HepG2 (cell line): ENCODE results near the gene ATP5F1E. TPM values are rescaled to one million over a fixed set of nuclear protein-coding genes. Genes with fewer than 3 reads are reported as not detected.
A peak's percentile ranks its signal among the peaks of the same experiment; 100 is the strongest.

Experiments
- AHR ChIP-seq: IDR thresholded peaks from 2 replicates; pipeline ENCODE4 v1.6.1; 2018; ENCODE audit warnings: missing genetic modification reagents, missing compliant biosample characterization
- ATM ChIP-seq: fragments of 450-650 bp; IDR thresholded peaks from 2 replicates; pipeline ENCODE4 v1.7.1; 2017; ENCODE audit warnings: mild to moderate bottlenecking, borderline replicate concordance
- BRCA1 ChIP-seq: sonication (generic); formaldehyde crosslinking; IDR thresholded peaks from 2 replicates; pipeline ENCODE4 v1.4.0; 2020; ENCODE audit warnings: missing genetic modification reagents
- GATA4 ChIP-seq: sonication (generic); IDR thresholded peaks from 2 replicates; pipeline ENCODE4 v1.6.1; 2016; ENCODE audit warnings: antibody characterized with exemption, low read depth, borderline replicate concordance
- SRSF4 ChIP-seq: fragments of 200-400 bp; formaldehyde crosslinking; IDR thresholded peaks from one replicate; pipeline ENCODE4 v1.6.1; 2018; ENCODE audit warnings: mild to moderate bottlenecking, low read depth, low read length, moderate library complexity; ENCODE audit not compliant: poor library complexity, severe bottlenecking
- ZFX ChIP-seq: sonication (generic); formaldehyde crosslinking; IDR thresholded peaks from 2 replicates; pipeline ENCODE4 v1.4.0; 2020; ENCODE audit warnings: mild to moderate bottlenecking, low read depth, missing genetic modification reagents, moderate library complexity
- ZNF282 ChIP-seq: fragments of 450-650 bp; IDR thresholded peaks from 2 replicates; pipeline ENCODE4 v1.6.1; 2018; ENCODE audit not compliant: partially characterized antibody
- ZNF343 ChIP-seq: sonication (generic); formaldehyde crosslinking; IDR thresholded peaks from 2 replicates; pipeline ENCODE4 v1.4.0; 2020; ENCODE audit warnings: mild to moderate bottlenecking, missing genetic modification reagents
- ZNF354B ChIP-seq: sonication (generic); formaldehyde crosslinking; IDR thresholded peaks from 2 replicates; pipeline ENCODE4 v1.8.0; 2022; ENCODE audit warnings: mild to moderate bottlenecking, missing genetic modification reagents
- ZNF446 ChIP-seq: sonication (generic); formaldehyde crosslinking; IDR thresholded peaks from 2 replicates; pipeline ENCODE4 v1.5.0; 2020; ENCODE audit warnings: mild to moderate bottlenecking, missing genetic modification reagents
- ZNF569 ChIP-seq: sonication (generic); formaldehyde crosslinking; IDR thresholded peaks from 2 replicates; pipeline ENCODE4 v1.5.0; 2020; ENCODE audit warnings: mild to moderate bottlenecking, missing genetic modification reagents, moderate library complexity, borderline replicate concordance
- polyA plus RNA-seq, 8 experiments: library from polyadenylated mRNA; depleted of rRNA in 3 of 8; stranded (reverse) in 7 of 8; unstranded in 1 of 8; fragments of >200 nt; fragmentation: Illumina TruSeq in 4 of 8; extraction: Trizol in 4 of 8; gene quantifications; 2 replicates each; pipeline versions ENCODE4 v1.2.1 to v1.2.3, GENCODE V29; 2011 to 2016; ENCODE audit warnings: low read depth in 4 of 8, missing spikeins in 1 of 8, mixed read lengths in 1 of 8; ENCODE audit not compliant: insufficient read depth in 1 of 8
- total RNA-seq, 5 experiments: library from RNA; depleted of rRNA; stranded (reverse); fragments of >200 nt; fragmentation: Illumina TruSeq; extraction: Trizol; gene quantifications; 2 replicates each; pipeline ENCODE4 v1.2.3, GENCODE V29; 2016; ENCODE audit warnings: low read depth in 1 of 5
- TF ChIP-seq, protein P1 (sequence below): sonication (generic); formaldehyde crosslinking; conservative IDR thresholded peaks from 2 replicates; pipeline ENCODE4 v1.8.0; 2022; ENCODE audit warnings: missing genetic modification reagents
- TF ChIP-seq, protein P2 (sequence below): sonication (generic); formaldehyde crosslinking; IDR thresholded peaks from 2 replicates; pipeline ENCODE4 v1.5.0; 2020; ENCODE audit warnings: missing genetic modification reagents, mild to moderate bottlenecking, borderline replicate concordance
- TF ChIP-seq, protein P3 (sequence below): sonication (generic); formaldehyde crosslinking; IDR thresholded peaks from 2 replicates; pipeline ENCODE4 v1.4.0; 2020; ENCODE audit warnings: missing genetic modification reagents, mild to moderate bottlenecking, borderline replicate concordance
- TF ChIP-seq, protein P4 (sequence below): sonication (generic); formaldehyde crosslinking; IDR thresholded peaks from 2 replicates; pipeline ENCODE4 v1.4.0; 2020; ENCODE audit warnings: missing genetic modification reagents, borderline replicate concordance
- TF ChIP-seq, protein P5 (sequence below): sonication (generic); formaldehyde crosslinking; IDR thresholded peaks from 2 replicates; pipeline ENCODE4 v1.5.0; 2020; ENCODE audit warnings: mild to moderate bottlenecking, missing genetic modification reagents, borderline replicate concordance

The ATP5F1E gene
- total and polyA plus RNA-seq, 2 of the 13 experiments (the other 11 are each of a cell fraction or from before 2014, with no cell fraction given) = 121 to 134 TPM

DNA sequence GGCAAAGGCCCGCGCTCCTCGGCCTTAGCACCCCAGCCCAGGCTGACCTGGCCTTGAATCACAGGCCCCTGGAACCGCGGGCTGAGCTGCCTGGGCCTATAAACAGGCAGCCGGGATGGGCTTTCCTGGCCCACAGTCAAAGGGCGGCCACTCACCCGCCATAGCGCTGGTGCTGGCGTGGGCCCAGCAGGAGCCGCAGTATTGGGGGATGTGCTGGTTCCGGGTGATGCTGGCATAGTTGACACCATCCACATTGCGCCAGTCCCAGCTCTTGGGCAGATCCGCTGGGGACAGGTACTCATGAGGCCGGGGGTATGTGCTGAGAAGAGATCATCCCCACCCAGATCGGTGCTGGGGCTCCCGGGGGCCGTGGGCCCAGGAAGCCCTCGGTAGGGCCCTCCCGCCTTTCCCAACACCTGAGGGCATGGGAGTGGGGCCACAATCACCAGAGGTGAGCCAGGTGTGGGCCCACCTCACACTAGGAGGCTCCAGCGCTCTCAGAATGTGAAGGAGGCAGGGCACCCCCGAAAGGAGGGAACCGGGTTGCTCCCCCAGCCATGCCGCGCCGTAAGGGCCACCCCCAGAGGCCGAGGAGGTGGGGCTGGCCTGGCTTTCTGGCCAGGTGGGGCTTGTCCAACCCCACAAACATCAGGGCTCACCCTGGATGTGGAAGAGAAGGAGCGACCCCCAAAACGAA lies 25.8 kb downstream of the ATP5F1E start (continued):
- TF ChIP-seq, protein P1, sequence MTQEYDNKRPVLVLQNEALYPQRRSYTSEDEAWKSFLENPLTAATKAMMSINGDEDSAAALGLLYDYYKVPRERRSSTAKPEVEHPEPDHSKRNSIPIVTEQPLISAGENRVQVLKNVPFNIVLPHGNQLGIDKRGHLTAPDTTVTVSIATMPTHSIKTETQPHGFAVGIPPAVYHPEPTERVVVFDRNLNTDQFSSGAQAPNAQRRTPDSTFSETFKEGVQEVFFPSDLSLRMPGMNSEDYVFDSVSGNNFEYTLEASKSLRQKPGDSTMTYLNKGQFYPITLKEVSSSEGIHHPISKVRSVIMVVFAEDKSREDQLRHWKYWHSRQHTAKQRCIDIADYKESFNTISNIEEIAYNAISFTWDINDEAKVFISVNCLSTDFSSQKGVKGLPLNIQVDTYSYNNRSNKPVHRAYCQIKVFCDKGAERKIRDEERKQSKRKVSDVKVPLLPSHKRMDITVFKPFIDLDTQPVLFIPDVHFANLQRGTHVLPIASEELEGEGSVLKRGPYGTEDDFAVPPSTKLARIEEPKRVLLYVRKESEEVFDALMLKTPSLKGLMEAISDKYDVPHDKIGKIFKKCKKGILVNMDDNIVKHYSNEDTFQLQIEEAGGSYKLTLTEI = no peak
- no peak for TF ChIP-seq ZNF446
- TF ChIP-seq GATA4 = 0 out of 2 replicates have a peak, but pooled peaks have one; percentile 28
- TF ChIP-seq, protein P2, sequence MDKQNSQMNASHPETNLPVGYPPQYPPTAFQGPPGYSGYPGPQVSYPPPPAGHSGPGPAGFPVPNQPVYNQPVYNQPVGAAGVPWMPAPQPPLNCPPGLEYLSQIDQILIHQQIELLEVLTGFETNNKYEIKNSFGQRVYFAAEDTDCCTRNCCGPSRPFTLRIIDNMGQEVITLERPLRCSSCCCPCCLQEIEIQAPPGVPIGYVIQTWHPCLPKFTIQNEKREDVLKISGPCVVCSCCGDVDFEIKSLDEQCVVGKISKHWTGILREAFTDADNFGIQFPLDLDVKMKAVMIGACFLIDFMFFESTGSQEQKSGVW (CRISPR knock-in tag) = no peak
- no peak for TF ChIP-seq ATM
- no peak for TF ChIP-seq ZNF569 (CRISPR knock-in tag)
- no peak for TF ChIP-seq AHR (CRISPR knock-in tag)
- no peak for TF ChIP-seq ZNF282
- no peak for TF ChIP-seq SRSF4
- peak; percentile 63 for TF ChIP-seq ZFX (CRISPR knock-in tag)
- TF ChIP-seq, protein P3, sequence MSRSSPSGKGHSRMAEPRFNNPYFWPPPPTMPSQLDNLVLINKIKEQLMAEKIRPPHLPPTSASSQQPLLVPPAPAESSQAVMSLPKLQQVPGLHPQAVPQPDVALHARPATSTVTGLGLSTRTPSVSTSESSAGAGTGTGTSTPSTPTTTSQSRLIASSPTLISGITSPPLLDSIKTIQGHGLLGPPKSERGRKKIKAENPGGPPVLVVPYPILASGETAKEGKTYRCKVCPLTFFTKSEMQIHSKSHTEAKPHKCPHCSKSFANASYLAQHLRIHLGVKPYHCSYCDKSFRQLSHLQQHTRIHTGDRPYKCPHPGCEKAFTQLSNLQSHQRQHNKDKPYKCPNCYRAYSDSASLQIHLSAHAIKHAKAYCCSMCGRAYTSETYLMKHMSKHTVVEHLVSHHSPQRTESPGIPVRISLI (CRISPR knock-in tag) = 0 out of 2 replicates have a peak, but pooled peaks have one; percentile 4
- 0 out of 2 replicates have a peak, but pooled peaks have one; percentile 11 for TF ChIP-seq BRCA1 (CRISPR knock-in tag)
- TF ChIP-seq, protein P4, sequence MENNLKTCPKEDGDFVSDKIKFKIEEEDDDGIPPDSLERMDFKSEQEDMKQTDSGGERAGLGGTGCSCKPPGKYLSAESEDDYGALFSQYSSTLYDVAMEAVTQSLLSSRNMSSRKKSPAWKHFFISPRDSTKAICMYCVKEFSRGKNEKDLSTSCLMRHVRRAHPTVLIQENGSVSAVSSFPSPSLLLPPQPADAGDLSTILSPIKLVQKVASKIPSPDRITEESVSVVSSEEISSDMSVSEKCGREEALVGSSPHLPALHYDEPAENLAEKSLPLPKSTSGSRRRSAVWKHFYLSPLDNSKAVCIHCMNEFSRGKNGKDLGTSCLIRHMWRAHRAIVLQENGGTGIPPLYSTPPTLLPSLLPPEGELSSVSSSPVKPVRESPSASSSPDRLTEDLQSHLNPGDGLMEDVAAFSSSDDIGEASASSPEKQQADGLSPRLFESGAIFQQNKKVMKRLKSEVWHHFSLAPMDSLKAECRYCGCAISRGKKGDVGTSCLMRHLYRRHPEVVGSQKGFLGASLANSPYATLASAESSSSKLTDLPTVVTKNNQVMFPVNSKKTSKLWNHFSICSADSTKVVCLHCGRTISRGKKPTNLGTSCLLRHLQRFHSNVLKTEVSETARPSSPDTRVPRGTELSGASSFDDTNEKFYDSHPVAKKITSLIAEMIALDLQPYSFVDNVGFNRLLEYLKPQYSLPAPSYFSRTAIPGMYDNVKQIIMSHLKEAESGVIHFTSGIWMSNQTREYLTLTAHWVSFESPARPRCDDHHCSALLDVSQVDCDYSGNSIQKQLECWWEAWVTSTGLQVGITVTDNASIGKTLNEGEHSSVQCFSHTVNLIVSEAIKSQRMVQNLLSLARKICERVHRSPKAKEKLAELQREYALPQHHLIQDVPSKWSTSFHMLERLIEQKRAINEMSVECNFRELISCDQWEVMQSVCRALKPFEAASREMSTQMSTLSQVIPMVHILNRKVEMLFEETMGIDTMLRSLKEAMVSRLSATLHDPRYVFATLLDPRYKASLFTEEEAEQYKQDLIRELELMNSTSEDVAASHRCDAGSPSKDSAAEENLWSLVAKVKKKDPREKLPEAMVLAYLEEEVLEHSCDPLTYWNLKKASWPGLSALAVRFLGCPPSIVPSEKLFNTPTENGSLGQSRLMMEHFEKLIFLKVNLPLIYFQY (CRISPR knock-in tag) = peak; percentile 83; the same call in 1 of the 2 replicates
- TF ChIP-seq ZNF354B = 0 out of 2 replicates have a peak, but pooled peaks have one; percentile 32
- TF ChIP-seq, protein P5, sequence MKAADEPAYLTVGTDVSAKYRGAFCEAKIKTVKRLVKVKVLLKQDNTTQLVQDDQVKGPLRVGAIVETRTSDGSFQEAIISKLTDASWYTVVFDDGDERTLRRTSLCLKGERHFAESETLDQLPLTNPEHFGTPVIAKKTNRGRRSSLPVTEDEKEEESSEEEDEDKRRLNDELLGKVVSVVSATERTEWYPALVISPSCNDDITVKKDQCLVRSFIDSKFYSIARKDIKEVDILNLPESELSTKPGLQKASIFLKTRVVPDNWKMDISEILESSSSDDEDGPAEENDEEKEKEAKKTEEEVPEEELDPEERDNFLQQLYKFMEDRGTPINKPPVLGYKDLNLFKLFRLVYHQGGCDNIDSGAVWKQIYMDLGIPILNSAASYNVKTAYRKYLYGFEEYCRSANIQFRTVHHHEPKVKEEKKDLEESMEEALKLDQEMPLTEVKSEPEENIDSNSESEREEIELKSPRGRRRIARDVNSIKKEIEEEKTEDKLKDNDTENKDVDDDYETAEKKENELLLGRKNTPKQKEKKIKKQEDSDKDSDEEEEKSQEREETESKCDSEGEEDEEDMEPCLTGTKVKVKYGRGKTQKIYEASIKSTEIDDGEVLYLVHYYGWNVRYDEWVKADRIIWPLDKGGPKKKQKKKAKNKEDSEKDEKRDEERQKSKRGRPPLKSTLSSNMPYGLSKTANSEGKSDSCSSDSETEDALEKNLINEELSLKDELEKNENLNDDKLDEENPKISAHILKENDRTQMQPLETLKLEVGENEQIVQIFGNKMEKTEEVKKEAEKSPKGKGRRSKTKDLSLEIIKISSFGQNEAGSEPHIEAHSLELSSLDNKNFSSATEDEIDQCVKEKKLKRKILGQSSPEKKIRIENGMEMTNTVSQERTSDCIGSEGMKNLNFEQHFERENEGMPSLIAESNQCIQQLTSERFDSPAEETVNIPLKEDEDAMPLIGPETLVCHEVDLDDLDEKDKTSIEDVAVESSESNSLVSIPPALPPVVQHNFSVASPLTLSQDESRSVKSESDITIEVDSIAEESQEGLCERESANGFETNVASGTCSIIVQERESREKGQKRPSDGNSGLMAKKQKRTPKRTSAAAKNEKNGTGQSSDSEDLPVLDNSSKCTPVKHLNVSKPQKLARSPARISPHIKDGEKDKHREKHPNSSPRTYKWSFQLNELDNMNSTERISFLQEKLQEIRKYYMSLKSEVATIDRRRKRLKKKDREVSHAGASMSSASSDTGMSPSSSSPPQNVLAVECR = peak; percentile 39; the same call in 1 of the 2 replicates
- TF ChIP-seq ZNF343 = no peak; the same call in 1 of the 2 replicates
